DND-41 (cell line): ENCODE measurements around the gene PPM1J.

Experiments used
- EZH2 ChIP-seq: IDR thresholded peaks from 3 replicates; pipeline ENCODE4 v1.6.1; 2012; ENCODE audit warnings: borderline replicate concordance, low read depth, mild to moderate bottlenecking, moderate library complexity, low read length, inconsistent platforms; ENCODE audit not compliant: severe bottlenecking
- TF ChIP-seq, protein P1 (sequence below): IDR thresholded peaks from 2 replicates; pipeline ENCODE4 v1.5.1; 2012; ENCODE audit warnings: borderline replicate concordance, low read length, moderate library complexity, mild to moderate bottlenecking; ENCODE audit not compliant: poor library complexity, severe bottlenecking; ENCODE audit errors: extremely low read depth

DNA sequence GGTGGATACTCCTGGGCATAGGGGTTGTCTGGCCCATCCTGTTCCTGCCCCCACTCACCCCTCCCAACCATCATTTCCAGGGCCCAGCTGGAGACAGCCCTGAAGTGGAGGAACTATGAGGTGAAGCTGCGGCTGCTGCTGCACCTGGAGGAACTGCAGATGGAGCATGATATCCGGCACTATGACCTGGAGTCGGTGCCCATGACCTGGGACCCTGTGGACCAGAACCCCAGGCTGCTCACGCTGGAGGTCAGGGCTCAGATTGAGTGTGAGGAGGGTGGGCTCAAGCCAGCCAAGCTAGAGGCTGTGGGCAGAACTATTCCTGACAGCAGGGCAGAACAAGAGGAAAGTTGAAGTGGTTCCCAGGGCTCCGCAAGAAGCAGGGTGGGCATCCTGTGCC, 22.5 kb downstream of the PPM1J start:
- TF ChIP-seq, protein P1, sequence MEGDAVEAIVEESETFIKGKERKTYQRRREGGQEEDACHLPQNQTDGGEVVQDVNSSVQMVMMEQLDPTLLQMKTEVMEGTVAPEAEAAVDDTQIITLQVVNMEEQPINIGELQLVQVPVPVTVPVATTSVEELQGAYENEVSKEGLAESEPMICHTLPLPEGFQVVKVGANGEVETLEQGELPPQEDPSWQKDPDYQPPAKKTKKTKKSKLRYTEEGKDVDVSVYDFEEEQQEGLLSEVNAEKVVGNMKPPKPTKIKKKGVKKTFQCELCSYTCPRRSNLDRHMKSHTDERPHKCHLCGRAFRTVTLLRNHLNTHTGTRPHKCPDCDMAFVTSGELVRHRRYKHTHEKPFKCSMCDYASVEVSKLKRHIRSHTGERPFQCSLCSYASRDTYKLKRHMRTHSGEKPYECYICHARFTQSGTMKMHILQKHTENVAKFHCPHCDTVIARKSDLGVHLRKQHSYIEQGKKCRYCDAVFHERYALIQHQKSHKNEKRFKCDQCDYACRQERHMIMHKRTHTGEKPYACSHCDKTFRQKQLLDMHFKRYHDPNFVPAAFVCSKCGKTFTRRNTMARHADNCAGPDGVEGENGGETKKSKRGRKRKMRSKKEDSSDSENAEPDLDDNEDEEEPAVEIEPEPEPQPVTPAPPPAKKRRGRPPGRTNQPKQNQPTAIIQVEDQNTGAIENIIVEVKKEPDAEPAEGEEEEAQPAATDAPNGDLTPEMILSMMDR: no peak
- no peak for TF ChIP-seq EZH2
